HG03139 (cell line): ENCODE data around the gene ANGEL2.

Source experiments
- ATAC-seq: cut with Tn5 transposase; IDR thresholded peaks from one replicate; pipeline ENCODE4 v1.9.1; 2021; ENCODE audit not compliant: unreplicated experiment

The ANGEL2 gene

DNA sequence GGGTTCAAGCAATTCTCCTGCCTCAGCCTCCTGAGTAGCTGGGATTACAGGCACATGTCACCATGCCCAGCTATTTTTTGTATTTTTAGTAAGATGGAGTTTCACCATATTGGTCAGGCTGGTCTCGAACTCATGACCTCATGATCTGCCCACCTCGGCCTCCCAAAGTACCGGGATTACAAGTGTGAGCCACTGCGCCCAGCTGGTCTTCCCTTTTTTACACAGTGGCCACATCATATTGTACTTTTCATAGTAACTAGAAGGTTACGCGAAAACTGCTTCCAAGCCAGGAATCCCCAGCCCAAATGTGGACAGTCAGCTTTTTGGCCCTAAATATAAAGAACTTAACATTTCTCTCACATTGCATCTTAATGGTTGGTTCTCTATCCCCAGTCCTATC lies 61.2 kb downstream of the ANGEL2 start:
- ATAC-seq: no peak

DNA sequence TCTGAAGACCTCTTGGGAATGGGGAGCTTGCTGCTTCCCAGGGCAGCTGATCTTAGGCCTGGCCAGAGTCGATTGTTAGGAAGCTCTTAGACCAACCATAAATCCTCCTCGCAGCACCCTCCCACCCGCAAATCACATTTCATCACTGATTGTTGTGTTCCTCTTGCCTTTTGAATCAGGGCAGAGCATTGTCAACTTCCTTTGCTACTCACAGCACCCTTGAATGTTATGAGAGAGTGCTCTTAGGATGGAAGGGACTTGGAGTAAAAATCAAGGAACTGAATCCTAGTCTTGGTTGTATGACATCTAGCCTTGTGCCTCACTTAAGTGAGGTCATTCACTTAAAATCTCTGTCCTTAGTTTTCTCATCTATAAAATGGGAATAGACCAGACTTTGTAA lies 62.3 kb downstream of the ANGEL2 start:
- ATAC-seq: no peak

DNA sequence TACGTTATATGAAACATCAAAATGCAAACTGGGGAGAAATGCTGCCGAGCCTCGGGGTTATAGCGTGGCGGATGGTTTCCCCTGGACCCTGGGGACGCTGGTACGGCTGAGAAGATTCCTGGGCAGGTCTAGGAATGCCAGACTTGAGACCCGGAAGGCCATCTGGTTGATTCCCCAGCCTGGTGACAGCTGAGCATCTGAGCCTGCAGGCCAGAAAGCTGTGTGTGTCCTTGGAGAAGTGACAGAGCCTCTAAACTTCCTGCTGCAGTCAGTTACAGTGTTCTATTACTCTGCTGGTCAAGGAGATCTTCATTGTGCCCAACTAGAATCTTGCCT lies 63.1 kb downstream of the ANGEL2 start:
- no peak for ATAC-seq

DNA sequence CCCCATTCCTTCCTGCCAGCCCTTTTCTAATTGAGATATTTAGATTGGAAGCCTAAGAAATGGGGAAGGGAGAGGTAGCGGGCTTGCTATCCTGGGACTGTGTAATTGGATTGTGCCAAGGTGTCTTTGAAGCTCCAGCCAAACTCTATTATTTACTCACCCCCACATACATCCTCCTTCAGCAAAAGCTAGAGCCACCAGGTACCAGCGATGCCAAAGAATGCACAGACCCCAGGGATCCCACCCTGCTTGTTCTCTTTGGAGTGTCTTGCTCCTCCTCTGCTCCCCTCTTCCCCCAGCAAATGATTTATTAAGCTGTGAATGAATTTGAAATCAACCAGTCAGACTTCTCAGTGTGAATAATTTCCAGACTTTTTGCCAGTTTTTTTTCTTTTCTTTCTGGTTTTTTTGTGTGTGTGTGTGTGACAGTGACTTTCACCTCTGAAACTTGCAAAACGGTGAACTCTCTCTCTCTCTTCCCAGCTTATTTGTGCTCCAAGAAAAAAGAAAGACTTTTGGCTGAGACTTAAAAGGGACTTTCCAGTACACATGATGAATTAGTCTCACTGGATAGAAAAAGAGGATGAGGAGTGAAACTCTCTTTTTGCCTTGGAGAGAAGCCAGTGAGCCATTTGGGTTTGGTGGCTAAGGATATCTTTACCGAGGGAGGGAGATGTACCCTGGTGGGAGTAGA lies 63.6 kb downstream of the ANGEL2 start:
- ATAC-seq: no peak

DNA sequence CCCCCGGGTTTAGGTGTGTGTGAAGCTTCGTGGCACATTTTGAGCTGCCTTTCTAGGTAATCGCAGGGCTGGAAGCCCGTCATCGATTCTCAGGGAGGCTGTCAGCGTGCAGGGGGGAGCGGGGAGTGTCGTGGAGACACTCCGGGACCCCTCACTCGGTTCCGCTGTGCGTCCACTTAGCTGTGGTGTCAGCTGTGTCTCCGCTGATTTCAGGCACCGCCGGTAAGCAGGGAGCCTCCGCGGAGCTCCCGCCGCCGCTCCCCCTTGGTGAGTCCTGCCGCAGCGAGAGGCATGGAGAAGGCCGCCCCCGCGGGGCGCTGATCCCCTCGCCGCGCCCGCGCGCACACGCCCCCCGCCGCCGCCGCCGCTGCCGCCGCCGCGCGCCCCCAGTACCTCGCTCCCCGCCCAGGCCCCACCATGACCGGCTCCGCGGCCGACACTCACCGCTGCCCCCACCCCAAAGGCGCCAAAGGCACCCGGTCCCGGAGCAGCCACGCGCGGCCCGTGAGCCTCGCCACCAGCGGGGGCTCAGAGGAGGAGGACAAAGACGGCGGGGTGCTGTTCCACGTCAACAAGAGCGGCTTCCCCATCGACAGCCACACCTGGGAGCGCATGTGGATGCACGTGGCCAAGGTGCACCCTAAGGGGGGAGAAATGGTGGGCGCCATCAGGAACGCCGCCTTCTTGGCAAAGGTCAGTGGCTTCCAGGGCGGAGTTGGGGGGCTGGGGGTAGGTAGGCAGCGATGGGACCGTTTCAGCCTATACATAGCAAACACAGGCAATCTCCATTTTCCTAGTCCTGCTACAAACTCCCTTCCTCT lies 64.3 kb downstream of the ANGEL2 start:
- ATAC-seq: no peak

DNA sequence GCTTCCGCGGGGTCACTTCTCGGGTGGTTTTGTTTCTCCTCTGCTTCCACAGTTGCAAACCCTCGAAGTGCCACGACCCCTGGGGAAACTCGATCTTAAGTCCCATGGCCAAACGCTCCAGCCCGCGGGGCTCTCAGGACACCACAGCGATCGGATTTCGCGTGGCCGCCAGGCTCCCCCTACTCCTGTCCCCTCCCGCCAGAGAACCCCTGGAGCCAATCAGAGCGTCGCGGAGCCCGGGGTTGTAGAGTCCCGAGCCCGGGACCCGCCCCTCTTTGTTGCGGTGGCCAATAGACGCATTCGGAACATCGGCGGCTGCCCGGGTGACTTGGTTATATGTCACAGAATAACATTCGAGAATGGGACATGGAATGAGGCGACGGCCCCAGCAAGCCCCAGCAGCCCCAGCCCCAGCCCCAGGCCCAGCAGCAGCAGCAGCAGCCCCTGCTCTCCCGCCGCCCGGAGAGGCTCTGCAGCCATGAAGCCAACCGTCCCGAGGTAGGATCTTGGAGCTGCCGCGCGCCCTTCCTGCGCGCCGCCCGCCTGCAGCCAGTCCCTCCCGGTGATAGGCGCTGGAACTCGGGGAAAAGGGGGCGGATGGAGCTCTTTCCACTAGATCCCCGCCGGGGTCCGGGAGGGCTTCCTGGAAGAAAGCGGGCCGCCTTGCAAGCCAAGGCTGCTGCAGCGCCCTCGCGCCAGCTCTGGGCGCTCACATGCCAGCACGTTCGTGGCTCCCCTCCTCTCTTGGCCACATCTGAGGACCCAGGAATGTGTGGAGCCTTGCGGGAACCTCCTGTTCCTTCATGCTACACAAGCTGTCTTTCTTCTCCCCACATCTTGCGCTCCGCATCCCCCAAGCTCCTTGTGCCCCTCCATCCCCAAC lies 65.2 kb downstream of the ANGEL2 start, which contains the start of gene VASH2:
Gene VASH2, plus strand, starts transcription at position 299 of the 883 bp plus-strand sequence. CDS start 1,002 bp downstream, outside the sequence.
- ATAC-seq: peak; percentile 95

DNA sequence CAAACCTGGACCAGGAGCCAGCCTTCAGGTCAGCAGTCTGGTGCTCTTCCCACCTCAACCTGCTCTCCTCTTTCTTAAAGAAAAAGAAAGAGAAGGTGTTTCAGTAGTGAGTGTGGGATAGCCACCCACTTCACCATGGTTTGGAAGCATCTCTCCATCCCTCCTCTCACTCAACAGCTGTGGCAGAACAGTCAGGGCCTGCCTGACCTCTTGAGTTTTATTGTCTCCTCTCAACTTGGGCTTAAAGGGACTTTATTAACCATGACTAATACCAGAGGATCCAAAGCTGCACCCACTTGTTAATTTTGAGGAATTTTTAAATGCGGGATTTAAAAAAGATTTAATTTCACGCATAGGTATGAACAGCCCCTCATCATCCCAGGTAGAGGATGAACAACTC lies 65.9 kb downstream of the ANGEL2 start:
- no peak for ATAC-seq

DNA sequence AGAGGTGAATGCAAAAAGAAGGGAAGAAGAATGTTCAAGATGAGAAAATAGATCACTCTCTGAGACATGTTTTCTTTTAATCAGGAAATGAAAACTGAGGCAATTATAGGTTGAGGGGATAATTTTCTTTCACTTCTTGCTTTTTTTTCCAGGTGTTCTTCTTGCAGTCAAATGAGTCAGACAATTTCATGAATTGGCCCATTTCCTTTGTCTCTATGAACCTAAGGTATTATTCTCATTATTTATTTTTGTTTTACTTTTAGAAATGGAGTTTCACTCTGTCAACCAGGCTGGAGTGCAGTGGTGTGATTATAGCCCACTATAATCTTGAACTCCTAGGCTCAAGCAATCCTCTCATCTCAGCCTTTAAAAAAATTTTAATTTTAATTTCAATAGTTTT lies 68.8 kb downstream of the ANGEL2 start:
- no peak for ATAC-seq

DNA sequence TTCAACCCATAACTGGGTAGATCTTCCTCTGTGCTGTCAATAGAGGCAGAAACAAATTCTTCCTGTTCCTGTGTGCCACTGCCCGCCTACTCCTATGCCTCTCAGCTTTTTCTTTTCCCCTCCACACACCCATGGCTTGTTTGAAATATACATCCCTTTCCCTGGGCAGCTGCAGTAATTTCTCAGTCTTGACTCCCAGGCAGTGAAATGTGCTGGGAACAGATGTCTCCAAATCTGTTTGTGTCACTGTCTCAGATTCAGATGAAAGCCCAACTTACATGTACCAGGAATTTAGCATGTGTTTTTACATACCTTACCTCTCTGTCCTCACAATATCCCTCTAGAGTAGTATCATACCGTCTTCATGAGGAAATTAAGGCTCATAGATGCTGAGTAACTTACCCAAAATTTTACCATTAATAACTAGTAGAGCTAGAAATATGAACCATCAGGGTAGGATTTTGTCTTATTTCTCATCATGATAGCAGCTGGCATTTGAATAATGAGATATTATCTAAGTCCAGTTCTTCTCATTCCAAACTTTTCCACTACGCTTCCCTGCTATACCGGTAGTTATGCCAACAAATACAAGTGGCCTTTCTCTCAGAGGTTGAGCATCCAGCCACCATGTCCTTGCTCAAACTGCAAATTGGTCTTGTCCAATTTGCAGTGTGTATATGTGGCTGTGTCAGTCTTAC lies 70.1 kb downstream of the ANGEL2 start:
- no peak for ATAC-seq

DNA sequence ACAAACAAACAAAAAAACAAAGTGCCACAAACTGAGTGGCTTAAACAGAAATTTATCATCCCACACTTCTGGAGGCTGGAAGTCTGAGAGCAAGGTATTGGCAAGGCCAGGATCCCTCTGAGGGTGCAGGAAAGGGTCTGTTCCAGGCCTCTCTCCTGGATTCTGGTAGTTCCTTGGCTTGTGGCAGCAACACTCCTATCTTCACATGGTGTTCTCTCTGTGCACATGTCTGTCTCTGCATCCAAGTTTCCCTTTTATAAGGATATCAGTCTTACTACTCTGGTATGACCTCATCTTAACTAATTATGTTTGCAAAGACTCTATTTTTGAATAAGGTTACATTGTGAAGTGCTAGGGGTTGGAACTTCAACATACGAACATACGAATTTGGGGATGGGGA lies 70.6 kb downstream of the ANGEL2 start:
- ATAC-seq: no peak

DNA sequence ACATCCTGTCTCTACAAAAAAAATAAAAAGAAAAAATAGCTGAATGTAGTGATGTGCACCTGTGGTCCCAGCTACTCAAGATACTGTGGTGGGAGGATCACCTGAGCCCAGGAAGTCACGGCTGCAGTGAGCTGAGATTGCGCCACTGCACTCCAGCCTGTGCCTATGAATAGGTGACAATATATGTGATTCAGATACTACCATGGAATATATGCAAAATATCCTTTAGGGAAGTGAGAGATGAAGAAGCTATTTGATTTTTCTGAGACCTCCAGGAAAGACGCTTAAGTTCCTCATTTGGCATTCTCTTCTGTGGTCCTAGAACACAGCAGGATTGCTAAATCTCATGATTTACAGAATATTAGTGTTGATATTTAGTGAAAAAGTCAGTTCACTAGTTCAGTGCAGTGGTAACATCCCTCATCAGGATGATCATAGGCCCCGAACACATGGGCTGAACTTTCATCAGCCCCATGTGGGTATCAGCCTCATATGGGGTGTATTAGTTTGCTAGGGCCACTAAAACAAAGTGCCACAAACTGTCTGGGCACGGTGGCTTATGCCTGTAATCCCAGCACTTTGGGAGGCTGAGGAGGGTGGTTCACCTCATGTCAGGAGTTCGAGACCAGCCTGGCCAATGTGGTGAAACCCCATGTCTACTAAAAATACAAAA lies 71.3 kb downstream of the ANGEL2 start:
- ATAC-seq: no peak

DNA sequence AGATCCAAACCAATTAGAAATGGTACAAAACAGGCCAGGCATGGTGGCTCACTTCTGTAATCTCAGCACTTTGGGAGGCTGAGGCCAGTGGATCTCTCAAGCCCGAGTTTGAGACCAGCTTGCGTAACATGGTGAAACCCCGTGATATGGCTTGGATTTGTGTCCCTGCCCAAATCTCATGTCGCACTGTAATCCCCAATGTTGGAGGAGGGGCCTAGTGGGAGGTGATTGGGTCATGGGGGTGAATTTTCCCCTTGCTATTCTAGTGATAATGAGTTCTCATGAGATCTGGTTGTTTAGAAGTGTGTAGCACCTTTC lies 72.3 kb downstream of the ANGEL2 start:
- ATAC-seq: no peak

DNA sequence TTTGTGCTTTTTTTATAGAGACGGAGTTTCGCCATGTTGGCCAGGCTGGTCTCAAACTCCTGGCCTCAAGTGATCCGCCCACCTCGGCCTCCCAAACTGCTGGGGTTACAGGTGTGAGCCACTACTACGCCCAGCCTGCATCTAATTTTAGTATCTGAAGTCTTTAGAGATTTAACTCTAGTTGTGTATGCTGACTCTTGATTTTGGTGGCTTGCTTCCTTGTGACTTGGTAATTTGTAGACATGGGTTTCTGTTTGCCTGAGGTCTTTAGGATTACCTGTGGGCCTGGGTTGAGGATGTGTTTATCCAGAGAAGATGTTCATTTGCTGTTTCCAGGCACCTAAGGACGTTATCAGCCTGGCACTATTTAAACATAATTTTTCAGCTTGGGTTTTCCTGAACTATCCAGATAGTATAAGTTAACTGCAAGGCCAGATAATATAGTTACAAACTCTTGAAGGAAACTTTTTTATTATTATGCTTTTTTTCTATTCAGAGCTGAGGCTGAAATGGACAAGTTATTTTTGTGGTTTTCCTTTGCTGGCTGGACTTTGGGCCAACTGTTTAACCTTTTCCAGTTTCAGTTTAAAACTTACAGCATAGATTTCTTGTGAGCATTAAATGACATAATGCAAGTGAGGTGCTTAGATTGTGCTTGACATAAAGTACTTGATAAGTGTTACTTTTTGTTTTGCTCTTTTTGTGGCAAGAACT lies 72.8 kb downstream of the ANGEL2 start:
- ATAC-seq: no peak
